ENCODE data around the gene SC5D. TPM values are rescaled to one million over a fixed set of nuclear protein-coding genes. Genes with fewer than 3 reads are reported as not detected.
A peak's percentile ranks its signal among the peaks of the same experiment; 100 is the strongest.

SC5D gene
- total RNA-seq, 1 experiment from 2014 or later: 36.3 TPM

GRCh38 chr11:121291896-121292494 lies 576 bp upstream of the SC5D start:
- DNase-seq (ENCODE audit: low read depth): peak; percentile 2

DNA sequence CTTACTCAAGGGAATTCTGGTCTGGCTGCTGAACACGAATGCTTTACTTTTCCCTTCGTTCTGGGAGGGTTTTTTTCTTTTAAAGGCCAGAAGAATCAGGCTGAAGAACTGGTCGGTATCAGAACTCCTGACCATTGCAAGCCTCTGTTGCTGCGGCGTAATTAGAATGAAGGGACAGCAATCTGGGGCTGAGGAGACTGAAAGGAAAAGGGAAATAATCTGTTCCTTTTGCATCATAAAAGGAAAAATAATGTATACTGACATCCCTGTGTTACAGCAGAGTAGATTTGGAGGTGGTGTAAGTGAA lies 670 bp downstream of the SC5D start:
- peak; percentile 33 for DNase-seq (ENCODE audit: low read depth)

- no peak for DNase-seq (ENCODE audit: low read depth)
Observed at GRCh38 chr11:121295246-121296029, 2.9 kb downstream of the SC5D start.

DNA sequence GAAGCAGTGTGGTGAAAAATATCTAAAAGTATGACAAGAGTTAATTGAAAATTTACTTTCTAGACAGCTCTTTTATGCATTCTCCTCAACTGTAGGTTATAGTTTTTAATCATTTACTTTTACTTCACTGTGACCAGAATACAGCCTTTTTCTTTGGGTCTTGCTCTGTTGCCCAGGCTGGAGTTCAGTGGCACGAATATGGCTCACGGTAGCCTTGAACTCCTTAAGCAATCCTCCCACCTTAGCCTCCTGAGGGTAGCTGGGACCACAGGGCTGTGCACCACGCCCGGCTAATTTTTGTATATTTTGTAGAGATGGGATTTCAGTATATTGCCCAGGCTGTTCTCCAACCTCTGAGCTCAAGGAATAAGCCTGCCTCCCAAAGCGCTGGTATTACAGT lies 5.3 kb downstream of the SC5D start:
- DNase-seq (ENCODE audit: low read depth): no peak

- DNase-seq (ENCODE audit: low read depth): no peak
Observed at GRCh38 chr11:121298774-121299173, 6.2 kb downstream of the SC5D start.

- no peak for DNase-seq (ENCODE audit: low read depth)
Observed at GRCh38 chr11:121299417-121299816, 6.8 kb downstream of the SC5D start.

- no peak for DNase-seq (ENCODE audit: low read depth)
Observed at GRCh38 chr11:121300313-121300971, 7.9 kb downstream of the SC5D start.

GRCh38 chr11:121300972-121301699 lies 8.6 kb downstream of the SC5D start:
- DNase-seq (ENCODE audit: low read depth): no peak

- no peak for DNase-seq (ENCODE audit: low read depth)
Observed at GRCh38 chr11:121304759-121305158, 12.2 kb downstream of the SC5D start.

DNA sequence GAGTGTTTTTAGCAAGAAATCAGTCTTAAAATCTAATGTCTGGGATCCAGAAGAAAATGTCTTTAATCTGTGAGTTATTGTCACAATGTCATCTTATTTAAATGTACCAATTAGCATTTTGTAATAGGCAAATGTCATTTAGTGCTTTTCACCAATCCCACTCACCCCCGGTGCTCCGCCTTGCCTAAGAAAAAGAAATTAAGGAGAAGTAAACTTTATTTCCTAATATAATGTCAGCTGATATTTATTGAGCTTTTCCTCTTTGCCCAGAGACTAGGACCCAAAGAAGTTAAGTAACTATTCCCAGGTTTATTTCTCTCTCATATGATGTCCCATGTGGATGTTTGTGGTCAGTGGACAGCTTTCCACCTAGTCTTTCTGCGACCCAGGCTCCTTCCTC lies 16.2 kb downstream of the SC5D start:
- DNase-seq (ENCODE audit: low read depth): no peak

GRCh38 chr11:121309688-121310087 lies 17.1 kb downstream of the SC5D start:
- no peak for DNase-seq (ENCODE audit: low read depth)

- no peak for DNase-seq (ENCODE audit: low read depth)
Observed at GRCh38 chr11:121310908-121311307, 18.3 kb downstream of the SC5D start.

GRCh38 chr11:121311373-121311772 lies 18.8 kb downstream of the SC5D start:
- no peak for DNase-seq (ENCODE audit: low read depth)

DNA sequence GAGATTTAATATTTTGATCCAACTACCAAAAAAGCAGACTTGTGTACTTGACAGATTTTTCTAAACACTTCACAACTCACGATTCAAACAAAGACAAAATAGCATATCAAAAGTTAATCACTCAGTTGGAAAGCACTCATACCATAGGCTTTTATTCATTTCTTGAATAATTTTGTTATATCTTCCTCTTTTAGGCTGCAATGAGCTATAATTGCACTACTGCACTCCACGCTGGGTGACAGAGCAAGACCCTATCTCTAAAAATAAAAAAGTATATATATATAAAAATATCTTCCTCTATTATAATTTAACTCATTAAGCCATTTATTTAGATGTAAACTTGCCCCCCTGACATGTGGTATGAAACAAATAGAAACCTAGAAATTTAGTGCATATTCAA lies 19.9 kb downstream of the SC5D start:
- no peak for DNase-seq (ENCODE audit: low read depth)

- peak; percentile 39 for DNase-seq (ENCODE audit: low read depth)
Observed at GRCh38 chr11:121318848-121319834, 26.6 kb downstream of the SC5D start.

DNA sequence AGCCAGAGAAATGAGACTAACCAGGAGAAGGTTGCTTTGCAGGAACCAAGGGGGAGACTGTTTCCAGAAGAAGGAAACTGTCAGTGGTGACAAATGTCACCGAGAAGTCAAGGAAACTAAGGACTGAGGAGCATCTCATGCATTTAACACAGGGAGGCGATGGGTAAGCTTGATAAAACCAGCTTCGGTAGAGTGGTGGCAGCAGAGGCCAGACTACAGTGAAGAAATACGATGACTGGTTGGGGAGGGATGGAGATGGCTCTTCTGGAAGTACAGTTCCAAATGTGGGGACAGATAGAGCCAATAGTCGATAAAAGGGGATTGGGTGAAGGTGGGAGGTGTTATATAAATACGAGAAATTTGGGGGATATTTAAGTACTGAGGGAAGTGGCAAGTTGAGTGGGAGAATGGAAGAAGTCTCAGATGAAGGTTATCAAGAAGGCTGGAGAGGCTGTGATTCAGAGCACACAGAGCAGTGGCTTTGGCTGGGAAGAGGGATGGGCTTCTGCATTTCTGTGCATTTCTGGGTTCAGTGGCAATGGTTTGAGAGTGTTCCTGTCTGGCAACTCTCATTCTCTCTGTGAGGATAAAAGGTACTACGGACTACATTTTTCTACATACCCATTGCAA lies 29.2 kb downstream of the SC5D start:
- DNase-seq (ENCODE audit: low read depth): peak; percentile 34

- no peak for DNase-seq (ENCODE audit: low read depth)
Observed at GRCh38 chr11:121323046-121323607, 30.6 kb downstream of the SC5D start.

GRCh38 chr11:121326230-121326629 lies 33.7 kb downstream of the SC5D start:
- DNase-seq (ENCODE audit: low read depth): no peak

- DNase-seq (ENCODE audit: low read depth): no peak
Observed at GRCh38 chr11:121327553-121327952, 35.0 kb downstream of the SC5D start.

- DNase-seq (ENCODE audit: low read depth): no peak
Observed at GRCh38 chr11:121328176-121328966, 35.8 kb downstream of the SC5D start.

Data from RPMI7951 (cell line).